ENCODE data around the gene AZU1.

GRCh38 chr19:870963-871401 lies 43.3 kb downstream of the AZU1 start:
- no peak for TF ChIP-seq CTCF (IDR thresholded peaks at IDR 0.05; ENCODE audit: low read depth, low read length, missing input control)
- no peak for TF ChIP-seq TAF1 (conservative IDR thresholded peaks at IDR 0.05)
- TF ChIP-seq ZBTB33 (IDR thresholded peaks at IDR 0.05): no peak
- no peak for TF ChIP-seq RAD21 (IDR thresholded peaks at IDR 0.05)
- no peak for TF ChIP-seq REST (IDR thresholded peaks at IDR 0.05)

Measured in liver (tissue), 3 donors.